Liver (tissue), 9 donors: ENCODE results near the gene RABL6. TPM values are rescaled to one million over a fixed set of nuclear protein-coding genes. Genes with fewer than 3 reads are reported as not detected.
"Not testable (repeated sequence)": the region's sequence is repeated elsewhere in the genome, so short reads cannot be mapped to it uniquely, and the experiment has no call there.

ENCODE experiments used
- DNase-seq: peaks from one replicate; pipeline ENCODE4 v3.0.0-alpha.2; 2017; ENCODE audit warnings: low spot score
- H3K27ac ChIP-seq, 2 donors: one replicate each; pipeline ENCODE4 v1.7.0; 2013; ENCODE audit warnings: inconsistent platforms in 2 of 2, low read length in 2 of 2, control low read depth in 1 of 2, low read depth in 1 of 2, mild to moderate bottlenecking in 1 of 2
- H3K27me3 ChIP-seq, 4 donors: one replicate each; pipeline versions ENCODE4 v1.6.1 to v1.7.0; 2013; ENCODE audit warnings: low read length in 3 of 4, inconsistent platforms in 1 of 4, mild to moderate bottlenecking in 1 of 4, moderate library complexity in 1 of 4; ENCODE audit not compliant: control insufficient read depth in 4 of 4, insufficient read depth in 4 of 4
- H3K36me3 ChIP-seq, 4 donors: one replicate each; pipeline versions ENCODE4 v1.6.1 to v1.7.0; 2013; ENCODE audit warnings: low read length in 3 of 4, mild to moderate bottlenecking in 3 of 4, low read depth in 1 of 4, moderate library complexity in 1 of 4; ENCODE audit not compliant: control insufficient read depth in 4 of 4, insufficient read depth in 3 of 4
- H3K4me1 ChIP-seq, 4 donors: one replicate each; pipeline versions ENCODE4 v1.6.1 to v1.7.0; 2013; ENCODE audit warnings: low read length in 3 of 4, mild to moderate bottlenecking in 3 of 4, moderate library complexity in 1 of 4; ENCODE audit not compliant: control insufficient read depth in 4 of 4, insufficient read depth in 4 of 4
- H3K4me3 ChIP-seq, 3 donors: one replicate each; pipeline versions ENCODE4 v1.6.1 to v1.7.0; 2013; ENCODE audit warnings: low read length in 3 of 3, control low read depth in 1 of 3, low read depth in 1 of 3, mild to moderate bottlenecking in 1 of 3
- H3K9ac ChIP-seq, 2 donors: one replicate each; pipeline ENCODE4 v1.7.0; 2013; ENCODE audit warnings: low read length in 2 of 2, mild to moderate bottlenecking in 2 of 2, moderate library complexity in 2 of 2, control low read depth in 1 of 2, low read depth in 1 of 2
- H3K9me3 ChIP-seq, 4 donors: one replicate each; pipeline versions ENCODE4 v1.6.1 to v1.7.0; 2013; ENCODE audit warnings: low read length in 3 of 4; ENCODE audit not compliant: control insufficient read depth in 4 of 4
- ATF3 ChIP-seq: IDR thresholded peaks from 2 replicates; pipeline ENCODE4 v1.6.1; 2016; ENCODE audit warnings: antibody characterized with exemption
- CTCF ChIP-seq: fragments of 150-350 bp; IDR thresholded peaks from 2 replicates; pipeline ENCODE4 v1.5.1; 2017; ENCODE audit warnings: improper control_type of control experiment, low read depth, low read length; ENCODE audit not compliant: missing input control
- FOXA1 ChIP-seq: IDR thresholded peaks from 2 replicates; pipeline ENCODE4 v1.6.1; 2016; ENCODE audit warnings: antibody characterized with exemption
- GABPA ChIP-seq, 2 donors: IDR thresholded peaks in 1 of 2; conservative IDR thresholded peaks in 1 of 2; 2 replicates each; pipeline ENCODE4 v1.6.1; 2016; ENCODE audit warnings: antibody characterized with exemption in 2 of 2, mild to moderate bottlenecking in 1 of 2, moderate library complexity in 1 of 2
- MAX ChIP-seq: IDR thresholded peaks from 2 replicates; pipeline ENCODE4 v1.6.1; 2016; ENCODE audit warnings: antibody characterized with exemption
- NR2F2 ChIP-seq: IDR thresholded peaks from 2 replicates; pipeline ENCODE4 v1.6.1; 2016; ENCODE audit warnings: antibody characterized with exemption
- RAD21 ChIP-seq, 2 donors: IDR thresholded peaks; 2 replicates each; pipeline ENCODE4 v1.6.1; 2016; ENCODE audit warnings: antibody characterized with exemption in 2 of 2, mild to moderate bottlenecking in 2 of 2
- WGBS: extraction: QIAGEN DNeasy Blood & Tissue Kit; methylation state at CpG from one replicate; pipeline ENCODE4 v1.1.7; 2013; 5-methylcytosine and 5-hydroxymethylcytosine counted together
- polyA plus RNA-seq, 2 donors: library from polyadenylated mRNA; stranded (reverse) in 1 of 2; unstranded in 1 of 2; fragments of 200-250 nt in 1 of 2; fragments of >200 nt in 1 of 2; fragmentation: Nextera tagmentation in 1 of 2; extraction: Ambion mirVana in 1 of 2; gene quantifications; one replicate each; pipeline versions ENCODE4 v1.2.1 to v1.2.3, GENCODE V29; 2013 to 2015
- total RNA-seq, 2 donors: library from RNA; depleted of rRNA; stranded (reverse); fragments of >200 nt; gene quantifications; one replicate each; pipeline ENCODE4 v1.2.3, GENCODE V29; 2014
- TF ChIP-seq, protein P1 (sequence below): IDR thresholded peaks from 2 replicates; pipeline ENCODE4 v1.6.1; 2016; ENCODE audit warnings: antibody characterized with exemption, mild to moderate bottlenecking
- donor health status: healthy.
- donor health status: healthy.
- donor health status: healthy.
- donor health status: healthy.
- donor health status: healthy.

RABL6 gene
- total and polyA plus RNA-seq, 4 donors: 3.6 to 32.6 (median 10.7) TPM

GRCh38 chr9:136759436-136760325, 48.1 kb upstream of the RABL6 start (continued):
- TF ChIP-seq RAD21 (IDR thresholded peaks at IDR 0.05) (no peak), GABPA (IDR thresholded peaks at IDR 0.05 in 1 of 2, conservative IDR thresholded peaks at IDR 0.05 in 1 of 2) (no peak)
- TF ChIP-seq, protein P1, sequence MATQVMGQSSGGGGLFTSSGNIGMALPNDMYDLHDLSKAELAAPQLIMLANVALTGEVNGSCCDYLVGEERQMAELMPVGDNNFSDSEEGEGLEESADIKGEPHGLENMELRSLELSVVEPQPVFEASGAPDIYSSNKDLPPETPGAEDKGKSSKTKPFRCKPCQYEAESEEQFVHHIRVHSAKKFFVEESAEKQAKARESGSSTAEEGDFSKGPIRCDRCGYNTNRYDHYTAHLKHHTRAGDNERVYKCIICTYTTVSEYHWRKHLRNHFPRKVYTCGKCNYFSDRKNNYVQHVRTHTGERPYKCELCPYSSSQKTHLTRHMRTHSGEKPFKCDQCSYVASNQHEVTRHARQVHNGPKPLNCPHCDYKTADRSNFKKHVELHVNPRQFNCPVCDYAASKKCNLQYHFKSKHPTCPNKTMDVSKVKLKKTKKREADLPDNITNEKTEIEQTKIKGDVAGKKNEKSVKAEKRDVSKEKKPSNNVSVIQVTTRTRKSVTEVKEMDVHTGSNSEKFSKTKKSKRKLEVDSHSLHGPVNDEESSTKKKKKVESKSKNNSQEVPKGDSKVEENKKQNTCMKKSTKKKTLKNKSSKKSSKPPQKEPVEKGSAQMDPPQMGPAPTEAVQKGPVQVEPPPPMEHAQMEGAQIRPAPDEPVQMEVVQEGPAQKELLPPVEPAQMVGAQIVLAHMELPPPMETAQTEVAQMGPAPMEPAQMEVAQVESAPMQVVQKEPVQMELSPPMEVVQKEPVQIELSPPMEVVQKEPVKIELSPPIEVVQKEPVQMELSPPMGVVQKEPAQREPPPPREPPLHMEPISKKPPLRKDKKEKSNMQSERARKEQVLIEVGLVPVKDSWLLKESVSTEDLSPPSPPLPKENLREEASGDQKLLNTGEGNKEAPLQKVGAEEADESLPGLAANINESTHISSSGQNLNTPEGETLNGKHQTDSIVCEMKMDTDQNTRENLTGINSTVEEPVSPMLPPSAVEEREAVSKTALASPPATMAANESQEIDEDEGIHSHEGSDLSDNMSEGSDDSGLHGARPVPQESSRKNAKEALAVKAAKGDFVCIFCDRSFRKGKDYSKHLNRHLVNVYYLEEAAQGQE: no peak

- no peak for DNase-seq
- no peak for TF ChIP-seq FOXA1
- no peak for TF ChIP-seq CTCF
- TF ChIP-seq ATF3: no peak
- TF ChIP-seq MAX: no peak
- no peak for TF ChIP-seq NR2F2
- H3K4me1 ChIP-seq: no peaks in the 10 kb centered on the region
- no peak overlapping the region for H3K9ac ChIP-seq
- H3K36me3 ChIP-seq: no peaks in the 10 kb centered on the region
- H3K9me3 ChIP-seq: no peaks in the 10 kb centered on the region
- 79% methylated on average over 25 of the region's 25 CpGs for WGBS
- no peak overlapping the region for H3K27ac ChIP-seq
- no peak overlapping the region for H3K4me3 ChIP-seq
- no peaks in the 10 kb centered on the region for H3K27me3 ChIP-seq
Observed at GRCh38 chr9:136760424-136760823, 47.3 kb upstream of the RABL6 start.

GRCh38 chr9:136760834-136761544, 46.8 kb upstream of the RABL6 start:
- TF ChIP-seq RAD21 (IDR thresholded peaks at IDR 0.05): peak in 1 of 2 donors; percentile 34
- peak; percentile 35 for TF ChIP-seq CTCF
- H3K27ac ChIP-seq, H3K9me3 ChIP-seq, DNase-seq, H3K4me1 ChIP-seq, H3K4me3 ChIP-seq, H3K9ac ChIP-seq, H3K27me3 ChIP-seq, H3K36me3 ChIP-seq: not testable (repeated sequence)
- 46% methylated on average over 22 of the region's 22 CpGs for WGBS
